GM12874 (cell line): ENCODE results near the gene COMMD6.

ENCODE experiments used
- CTCF ChIP-seq: IDR thresholded peaks from 2 replicates; pipeline ENCODE4 v1.5.1; 2011; ENCODE audit warnings: low read depth, mild to moderate bottlenecking, control low read depth, low read length, moderate library complexity; ENCODE audit not compliant: insufficient read depth

COMMD6 gene

DNA sequence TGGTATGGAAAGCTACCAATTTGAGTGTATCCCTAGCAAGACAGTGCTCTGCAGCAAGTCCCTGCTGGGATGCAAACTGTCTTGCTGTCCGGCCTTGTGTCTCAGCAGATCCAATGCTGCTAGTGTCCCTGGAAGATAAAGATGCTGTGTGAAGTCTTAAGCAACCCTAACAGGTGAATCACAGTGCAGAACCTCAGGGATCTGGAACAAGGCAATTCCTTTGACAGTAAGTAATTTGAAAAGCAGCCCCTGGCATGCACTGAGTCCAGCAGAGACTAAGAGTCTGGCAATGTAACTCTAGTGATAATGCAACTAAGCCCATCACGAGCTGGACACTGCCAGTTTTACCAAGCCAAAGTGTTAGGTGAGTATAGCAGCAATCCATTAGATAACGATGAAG lies 10.3 kb upstream of the COMMD6 start:
- no peak for TF ChIP-seq CTCF

DNA sequence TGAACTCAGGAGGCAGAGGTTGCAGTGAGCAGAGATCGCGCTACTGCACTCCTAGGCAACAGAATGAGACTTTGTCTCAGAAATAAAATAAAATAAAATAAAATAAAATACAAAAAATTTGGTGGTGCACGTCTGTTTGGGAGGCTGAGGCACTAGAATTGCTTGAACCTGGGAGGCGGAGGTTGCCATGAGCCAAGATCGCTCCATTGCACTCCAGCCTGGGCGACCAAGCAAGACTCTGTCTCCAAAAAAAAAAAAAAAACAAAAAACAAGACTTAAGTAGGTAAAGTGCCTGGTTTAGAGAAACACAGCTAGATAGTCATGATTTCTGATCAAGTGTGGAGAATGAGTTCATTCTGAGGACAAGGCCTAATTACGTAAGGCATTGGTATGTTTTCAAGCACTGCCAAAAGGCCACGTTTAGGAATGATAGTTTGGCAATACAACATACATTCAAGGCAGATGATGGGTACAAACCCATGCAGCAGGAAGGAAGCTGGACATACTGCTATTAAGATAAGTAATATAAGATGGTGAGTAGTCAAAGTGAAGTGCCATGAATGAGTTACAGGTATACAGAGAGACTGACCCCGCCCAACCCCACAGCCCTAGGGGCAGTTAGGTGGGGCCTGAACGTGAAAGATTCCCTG lies 7.2 kb upstream of the COMMD6 start:
- TF ChIP-seq CTCF, result no peak

GRCh38 chr13:75541961-75542360 lies 4.3 kb upstream of the COMMD6 start:
- TF ChIP-seq CTCF, result no peak

GRCh38 chr13:75541287-75541686 lies 3.6 kb upstream of the COMMD6 start:
- TF ChIP-seq CTCF, result no peak

GRCh38 chr13:75533861-75534260 lies 3.8 kb downstream of the COMMD6 start:
- no peak for TF ChIP-seq CTCF

DNA sequence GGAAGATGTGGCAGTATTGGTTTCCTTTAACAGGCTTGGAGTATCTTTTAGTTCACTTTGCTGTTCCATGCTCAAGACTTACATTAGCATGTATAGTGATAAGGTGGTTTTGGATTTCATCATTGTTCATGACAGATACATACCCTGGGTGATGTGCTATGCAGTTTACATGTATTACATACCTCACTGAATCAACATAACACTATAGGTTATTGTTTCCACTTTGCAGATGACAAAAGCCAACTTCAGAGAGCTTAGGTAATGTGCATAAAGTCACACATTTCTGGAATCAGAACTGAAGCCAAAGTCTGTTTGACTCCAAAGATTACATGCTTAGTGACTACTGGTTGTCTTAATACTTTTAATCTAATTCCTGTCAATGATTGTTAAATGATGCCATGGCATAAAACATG lies 7.1 kb downstream of the COMMD6 start:
- no peak for TF ChIP-seq CTCF

DNA sequence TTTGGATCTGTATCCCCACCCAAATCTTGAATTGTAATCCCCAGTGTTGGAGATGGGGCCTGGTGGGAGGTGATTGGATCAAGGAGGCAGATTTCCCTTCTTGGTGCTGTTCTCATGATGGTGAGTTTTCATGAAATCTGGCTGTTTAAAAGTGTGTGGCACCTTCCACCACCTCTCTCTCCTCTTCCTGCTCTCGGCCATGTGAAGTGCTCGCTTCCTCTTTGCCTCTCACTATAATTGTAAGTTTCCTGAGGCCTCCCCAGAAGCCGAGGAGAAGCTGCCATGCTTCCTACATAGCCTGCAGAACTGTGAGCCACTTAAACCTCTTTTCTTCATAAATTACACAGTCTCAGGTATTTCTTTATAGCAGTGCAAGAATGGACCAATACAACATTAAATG lies 15.7 kb downstream of the COMMD6 start:
- TF ChIP-seq CTCF, result no peak
